Measurements from ENCODE around the gene TMEM184B.

Gene TMEM184B

DNA sequence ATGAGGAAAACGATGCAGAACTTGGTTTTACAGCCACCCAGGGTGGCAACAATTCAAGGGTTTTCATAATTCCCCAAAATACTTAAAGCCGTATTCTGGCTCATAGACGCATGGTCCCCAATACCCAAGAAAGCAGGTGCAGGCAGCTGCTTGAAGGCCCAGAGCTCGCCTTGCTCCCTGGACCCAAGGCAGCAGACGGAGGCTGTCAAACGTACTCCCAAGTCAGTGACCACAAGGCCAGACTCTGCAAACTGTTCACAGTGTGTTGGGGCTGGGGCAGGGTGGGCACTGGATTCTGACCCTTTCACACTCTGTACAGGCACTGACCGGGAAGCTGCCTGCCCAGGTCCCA lies 21.5 kb downstream of the TMEM184B start:
- TF ChIP-seq, protein P1, sequence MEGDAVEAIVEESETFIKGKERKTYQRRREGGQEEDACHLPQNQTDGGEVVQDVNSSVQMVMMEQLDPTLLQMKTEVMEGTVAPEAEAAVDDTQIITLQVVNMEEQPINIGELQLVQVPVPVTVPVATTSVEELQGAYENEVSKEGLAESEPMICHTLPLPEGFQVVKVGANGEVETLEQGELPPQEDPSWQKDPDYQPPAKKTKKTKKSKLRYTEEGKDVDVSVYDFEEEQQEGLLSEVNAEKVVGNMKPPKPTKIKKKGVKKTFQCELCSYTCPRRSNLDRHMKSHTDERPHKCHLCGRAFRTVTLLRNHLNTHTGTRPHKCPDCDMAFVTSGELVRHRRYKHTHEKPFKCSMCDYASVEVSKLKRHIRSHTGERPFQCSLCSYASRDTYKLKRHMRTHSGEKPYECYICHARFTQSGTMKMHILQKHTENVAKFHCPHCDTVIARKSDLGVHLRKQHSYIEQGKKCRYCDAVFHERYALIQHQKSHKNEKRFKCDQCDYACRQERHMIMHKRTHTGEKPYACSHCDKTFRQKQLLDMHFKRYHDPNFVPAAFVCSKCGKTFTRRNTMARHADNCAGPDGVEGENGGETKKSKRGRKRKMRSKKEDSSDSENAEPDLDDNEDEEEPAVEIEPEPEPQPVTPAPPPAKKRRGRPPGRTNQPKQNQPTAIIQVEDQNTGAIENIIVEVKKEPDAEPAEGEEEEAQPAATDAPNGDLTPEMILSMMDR (IDR thresholded peaks at IDR 0.05; ENCODE audit: low read depth, low read length, poor library complexity, severe bottlenecking): no peak
- no peak for TF ChIP-seq EZH2phosphoT487 (IDR thresholded peaks at IDR 0.05; ENCODE audit: borderline replicate concordance, low read length)
- Histone ChIP-seq H4K20me1 (ENCODE audit: control insufficient read depth, insufficient read depth, low read depth, low read length) (peaks cover 2% of the 10 kb centered on the region; the same call in 1 of the 2 replicates), H3F3A (ENCODE audit: control insufficient read depth, insufficient read depth) (no peaks in the 10 kb centered on the region), H3K79me2 (ENCODE audit: control insufficient read depth, low read length) (no peaks in the 10 kb centered on the region), H3K9me2 (replicated peaks; ENCODE audit: control insufficient read depth, low read length) (no peaks in the 10 kb centered on the region), H3K9me3 (ENCODE audit: control insufficient read depth, insufficient read depth, low read length) (no peaks in the 10 kb centered on the region), H3K4me3 (ENCODE audit: low read length) (no peak overlapping the region), H3K4me2 (ENCODE audit: low read length) (no peak overlapping the region), H3K4me1 (ENCODE audit: control insufficient read depth, low read length) (peaks cover 9% of the 10 kb centered on the region), H3K27ac (ENCODE audit: low read depth, low read length) (no peak overlapping the region), H3K27me3 (ENCODE audit: control insufficient read depth, low read length) (no peaks in the 10 kb centered on the region), H3K36me3 (ENCODE audit: control insufficient read depth, low read length) (no peaks in the 10 kb centered on the region)

DNA sequence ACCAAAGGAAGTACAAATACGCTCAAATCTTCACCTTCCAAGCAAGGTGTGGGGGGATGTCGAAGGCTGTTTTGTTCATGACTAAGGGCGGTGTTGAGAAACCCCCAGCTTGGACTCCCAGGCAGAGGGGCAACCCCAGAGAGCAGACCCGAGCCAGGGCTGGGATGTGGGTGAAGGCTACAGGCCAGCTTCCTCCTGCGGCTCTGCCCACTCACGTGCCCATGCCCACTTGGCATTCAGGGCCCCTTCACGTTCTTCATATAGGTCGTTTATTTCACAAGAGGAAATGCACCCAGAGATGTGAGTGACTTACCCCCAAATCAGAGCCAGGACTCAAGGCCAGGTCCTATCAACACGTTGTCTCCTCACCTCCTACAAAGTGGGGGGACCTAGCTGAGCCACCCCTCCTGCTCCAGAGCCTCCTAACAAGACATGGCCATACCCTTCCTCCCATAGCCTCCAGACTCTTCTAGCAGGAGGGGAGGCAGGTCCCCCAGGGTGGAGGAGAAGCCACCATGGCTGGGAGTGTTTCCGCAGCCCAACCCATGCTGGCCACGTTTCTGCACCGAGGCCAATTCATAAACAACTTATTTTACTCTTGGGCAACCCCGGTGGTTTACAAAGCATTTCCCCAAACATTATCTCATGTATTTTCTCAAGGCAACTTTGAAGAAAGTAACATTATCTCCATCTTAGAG lies 22.0 kb downstream of the TMEM184B start:
- Histone ChIP-seq H4K20me1 (ENCODE audit: control insufficient read depth, insufficient read depth, low read depth, low read length) (peaks cover 2% of the 10 kb centered on the region; the same call in 1 of the 2 replicates), H3K36me3 (ENCODE audit: control insufficient read depth, low read length) (no peaks in the 10 kb centered on the region), H3K27me3 (ENCODE audit: control insufficient read depth, low read length) (no peaks in the 10 kb centered on the region), H3K27ac (ENCODE audit: low read depth, low read length) (no peak overlapping the region), H3K4me3 (ENCODE audit: low read length) (no peak overlapping the region), H3K9me2 (replicated peaks; ENCODE audit: control insufficient read depth, low read length) (no peaks in the 10 kb centered on the region), H3K4me1 (ENCODE audit: control insufficient read depth, low read length) (peaks cover 14% of the 10 kb centered on the region), H3K79me2 (ENCODE audit: control insufficient read depth, low read length) (no peaks in the 10 kb centered on the region), H3K9me3 (ENCODE audit: control insufficient read depth, insufficient read depth, low read length) (no peaks in the 10 kb centered on the region), H3K4me2 (ENCODE audit: low read length) (no peak overlapping the region), H3F3A (ENCODE audit: control insufficient read depth, insufficient read depth) (no peaks in the 10 kb centered on the region)
- TF ChIP-seq, protein P1 (IDR thresholded peaks at IDR 0.05; ENCODE audit: low read depth, low read length, poor library complexity, severe bottlenecking): no peak
- no peak for TF ChIP-seq EZH2phosphoT487 (IDR thresholded peaks at IDR 0.05; ENCODE audit: borderline replicate concordance, low read length)

DNA sequence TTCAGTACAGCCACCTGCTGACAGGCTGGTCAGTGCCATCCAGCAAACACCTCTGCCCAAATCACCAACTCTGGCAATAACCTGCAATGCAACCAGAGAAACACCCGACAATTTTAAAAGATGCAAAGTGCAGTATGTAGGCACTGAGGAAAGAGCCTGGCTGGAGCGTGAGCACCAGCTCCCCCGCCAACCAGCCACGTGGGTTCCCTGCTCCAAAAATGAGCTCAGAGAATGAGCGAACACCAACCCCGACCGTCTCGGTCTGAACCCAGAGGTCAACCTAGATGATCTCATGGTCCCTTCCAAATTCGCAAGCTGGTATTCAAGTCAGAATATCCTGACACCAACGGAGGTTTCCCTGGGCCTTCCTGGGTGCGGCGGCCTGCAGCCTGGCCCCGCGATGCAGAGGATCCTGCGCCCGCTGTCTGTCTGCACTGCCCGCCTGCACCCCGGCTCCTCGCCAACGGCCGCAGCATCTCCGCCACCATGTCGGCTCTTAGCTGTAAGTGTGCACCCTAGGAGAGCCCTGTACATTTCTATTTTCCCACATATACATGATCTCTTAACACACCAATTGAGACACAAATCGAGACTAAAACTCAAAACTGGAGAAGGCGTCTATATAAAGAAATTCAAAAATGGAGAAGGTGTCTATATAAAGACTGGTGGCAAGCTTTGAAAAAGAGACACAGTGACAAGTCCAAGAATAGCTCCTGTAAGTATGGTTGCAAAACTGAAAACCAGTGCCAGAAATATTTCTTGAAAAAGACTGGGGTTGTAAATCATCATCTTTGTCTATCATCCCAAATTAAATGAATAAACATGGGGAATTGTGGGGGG lies 22.8 kb downstream of the TMEM184B start:
- Histone ChIP-seq H3F3A (ENCODE audit: control insufficient read depth, insufficient read depth) (no peaks in the 10 kb centered on the region), H3K9me2 (replicated peaks; ENCODE audit: control insufficient read depth, low read length) (no peaks in the 10 kb centered on the region), H3K36me3 (ENCODE audit: control insufficient read depth, low read length) (no peaks in the 10 kb centered on the region), H3K9me3 (ENCODE audit: control insufficient read depth, insufficient read depth, low read length) (no peaks in the 10 kb centered on the region), H3K4me1 (ENCODE audit: control insufficient read depth, low read length) (peaks cover 14% of the 10 kb centered on the region), H3K27ac (ENCODE audit: low read depth, low read length) (no peak overlapping the region), H3K4me3 (ENCODE audit: low read length) (no peak overlapping the region), H3K27me3 (ENCODE audit: control insufficient read depth, low read length) (no peaks in the 10 kb centered on the region), H3K4me2 (ENCODE audit: low read length) (no peak overlapping the region), H4K20me1 (ENCODE audit: control insufficient read depth, insufficient read depth, low read depth, low read length) (no peaks in the 10 kb centered on the region), H3K79me2 (ENCODE audit: control insufficient read depth, low read length) (no peaks in the 10 kb centered on the region)
- TF ChIP-seq, protein P1 (IDR thresholded peaks at IDR 0.05; ENCODE audit: low read depth, low read length, poor library complexity, severe bottlenecking): no peak
- TF ChIP-seq EZH2phosphoT487 (IDR thresholded peaks at IDR 0.05; ENCODE audit: borderline replicate concordance, low read length): no peak
